ENCODE data around the gene SCNN1A. TPM values are rescaled to one million over a fixed set of nuclear protein-coding genes. Genes with fewer than 3 reads are reported as not detected.

SCNN1A gene
- total and polyA plus RNA-seq, 8 donors = 16.6 to 486 (median 166) TPM

- peaks cover 37 to 48% (median 47%) of the 10 kb centered on the region in 4 donors for H3K36me3 ChIP-seq
- intact Hi-C loops (cut with DNase I; ENCODE audit: low total_unique reads) = loop anchor here (10.0 kb wide), 1 partner anchor 50 kb away; the partner anchor contains the start of gene LTBR
- H3K27ac ChIP-seq = peak overlapping the region; percentile 85 to 99 (median 97)
- peak; percentile 43 to 52 for DNase-seq
- no peak for TF ChIP-seq POLR2A (IDR thresholded peaks at IDR 0.05)
- TF ChIP-seq CTCF (IDR thresholded peaks at IDR 0.05) = no peak
- no peak for TF ChIP-seq POLR2AphosphoS5 (IDR thresholded peaks at IDR 0.05)
- no peak for TF ChIP-seq EP300 (IDR thresholded peaks at IDR 0.05)
- peak overlapping the region; percentile 75 to 92 (median 82) for H3K4me3 ChIP-seq
- no peaks in the 10 kb centered on the region for H3K27me3 ChIP-seq
- peaks cover 72 to 96% (median 89%) of the 10 kb centered on the region in 4 donors for H3K4me1 ChIP-seq
- WGBS, 5 donors = 13 to 22% (median 18%) methylated on average over 13 of the region's 13 CpGs
- no peaks in the 10 kb centered on the region for H3K9me3 ChIP-seq
These were observed 40.4 kb downstream of the SCNN1A start for GRCh38 chr12:6334940-6335450.

- TF ChIP-seq EP300 (IDR thresholded peaks at IDR 0.05) = no peak
- TF ChIP-seq POLR2AphosphoS5 (IDR thresholded peaks at IDR 0.05) = no peak
- no peak for TF ChIP-seq CTCF (IDR thresholded peaks at IDR 0.05)
- no peak for TF ChIP-seq POLR2A (IDR thresholded peaks at IDR 0.05)
- 56 to 64% (median 61%) methylated on average over 5 of the region's 5 CpGs for whole genome bisulfite sequencing, 5 donors
- intact Hi-C loops (cut with DNase I; ENCODE audit: low total_unique reads) = loop anchor here (10.0 kb wide), 1 partner anchor 50 kb away; the partner anchor contains the start of gene LTBR
- no peaks in the 10 kb centered on the region for H3K9me3 ChIP-seq
- H3K4me3 ChIP-seq = peak overlapping the region in 2 of 4 donors; percentile 75 to 92
- peaks cover 43 to 54% (median 53%) of the 10 kb centered on the region in 4 donors for H3K36me3 ChIP-seq
- no peak for DNase-seq
- peak overlapping the region; percentile 85 to 99 (median 97) for H3K27ac ChIP-seq
- H3K4me1 ChIP-seq = peaks cover 67 to 97% (median 89%) of the 10 kb centered on the region in 4 donors
- H3K27me3 ChIP-seq = no peaks in the 10 kb centered on the region
These were observed 41.0 kb downstream of the SCNN1A start for GRCh38 chr12:6334359-6334758.

DNA sequence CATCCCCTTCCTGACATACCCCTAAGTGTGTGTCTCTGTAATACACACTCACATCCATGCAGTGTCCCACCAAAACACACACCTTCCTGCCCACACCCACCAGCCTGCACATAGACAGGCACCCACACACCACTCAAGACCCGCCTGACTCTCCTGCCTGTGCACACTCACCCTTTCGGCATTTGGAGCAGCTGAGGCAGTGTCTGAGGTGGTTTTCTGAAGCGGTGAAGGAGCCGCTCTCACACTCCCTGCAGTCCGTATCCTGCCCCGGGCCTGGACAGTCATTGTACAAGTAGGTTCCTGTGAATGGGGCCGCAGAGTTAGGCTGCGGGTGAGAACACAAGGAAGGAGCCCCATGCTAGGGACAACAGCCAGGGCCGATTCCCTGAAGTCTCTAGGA is 41.8 kb downstream of the SCNN1A start:
- no peak for DNase-seq
- no peaks in the 10 kb centered on the region for H3K9me3 ChIP-seq
- H3K4me3 ChIP-seq = peak overlapping the region in 2 of 4 donors; percentile 14 to 92
- H3K27me3 ChIP-seq = no peaks in the 10 kb centered on the region
- TF ChIP-seq POLR2A (IDR thresholded peaks at IDR 0.05) (no peak), CTCF (IDR thresholded peaks at IDR 0.05) (no peak), EP300 (IDR thresholded peaks at IDR 0.05) (no peak), POLR2AphosphoS5 (IDR thresholded peaks at IDR 0.05) (no peak)
- peaks cover 60 to 97% (median 87%) of the 10 kb centered on the region in 4 donors for H3K4me1 ChIP-seq
- intact Hi-C loops (cut with DNase I; ENCODE audit: low total_unique reads) = loop anchor here (10.0 kb wide), 1 partner anchor 51 kb away; the partner anchor contains the start of gene LTBR
- peaks cover 51 to 62% (median 61%) of the 10 kb centered on the region in 4 donors for H3K36me3 ChIP-seq
- WGBS, 5 donors = 66 to 81% (median 76%) methylated on average over 9 of the region's 9 CpGs
- H3K27ac ChIP-seq = peak overlapping the region; percentile 85 to 99 (median 97)

DNA sequence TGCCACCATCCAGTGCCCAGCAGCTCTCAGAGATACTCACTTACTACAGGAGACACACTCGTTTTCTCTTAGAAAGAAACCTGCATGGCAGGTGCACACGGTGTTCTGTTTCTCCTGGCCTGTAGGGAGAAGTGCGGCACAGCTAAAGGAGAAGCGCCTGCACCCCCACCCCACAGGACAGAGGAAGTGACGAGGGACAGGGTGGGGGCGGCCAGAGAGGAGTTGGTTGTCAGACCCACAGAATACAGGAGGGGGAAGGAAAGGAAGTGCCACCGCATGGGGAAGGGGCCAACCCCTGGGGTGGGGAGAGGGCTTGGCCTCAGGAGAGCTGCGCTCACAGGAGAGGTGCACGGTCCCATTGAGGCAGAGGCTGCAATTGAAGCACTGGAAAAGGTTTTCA is 42.3 kb downstream of the SCNN1A start:
- H3K27ac ChIP-seq = peak overlapping the region; percentile 40 to 99 (median 97)
- peaks cover 54 to 97% (median 87%) of the 10 kb centered on the region in 4 donors for H3K4me1 ChIP-seq
- H3K36me3 ChIP-seq = peaks cover 57 to 68% (median 67%) of the 10 kb centered on the region in 4 donors
- TF ChIP-seq CTCF (IDR thresholded peaks at IDR 0.05) (no peak), EP300 (IDR thresholded peaks at IDR 0.05) (no peak), POLR2A (IDR thresholded peaks at IDR 0.05) (no peak), POLR2AphosphoS5 (IDR thresholded peaks at IDR 0.05) (no peak)
- intact Hi-C loops (cut with DNase I; ENCODE audit: low total_unique reads) = loop anchor here (10.0 kb wide), 1 partner anchor 52 kb away; the partner anchor contains the start of gene LTBR
- WGBS, 5 donors = 66 to 78% (median 67%) methylated on average over 9 of the region's 9 CpGs
- H3K27me3 ChIP-seq = no peaks in the 10 kb centered on the region
- H3K9me3 ChIP-seq = no peaks in the 10 kb centered on the region
- no peak for DNase-seq
- peak overlapping the region in 2 of 4 donors; percentile 14 to 92 for H3K4me3 ChIP-seq
